Embryonic facial prominence (tissue), 1 donor: ENCODE measurements around the gene CCDC146.
"Not testable (repeated sequence)": the region's sequence is repeated elsewhere in the genome, so short reads cannot be mapped to it uniquely, and the experiment has no call there.

ENCODE experiments used
- DNase-seq: peaks from one replicate; pipeline ENCODE4 v3.0.0-alpha.2; 2016; ENCODE audit errors: extremely low spot score

CCDC146 gene

DNA sequence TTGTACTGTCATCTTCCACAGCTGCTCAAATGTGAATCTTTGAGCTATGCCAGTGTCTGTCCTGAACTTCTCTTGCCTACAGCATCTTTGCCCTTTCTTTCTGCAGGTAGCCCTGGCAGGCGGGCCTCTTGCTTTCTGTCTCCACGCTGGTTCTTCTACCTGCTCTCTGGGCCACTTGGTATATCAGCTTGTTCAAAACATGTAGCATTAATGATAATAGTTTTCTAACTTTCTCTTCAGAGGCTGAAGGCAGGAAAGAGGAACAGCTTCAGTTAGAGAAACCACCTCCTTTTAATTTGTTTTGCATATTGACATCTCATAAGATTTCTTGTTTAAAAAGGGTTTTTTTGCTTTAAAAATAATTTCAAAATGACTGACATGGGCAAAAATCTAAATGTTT lies 78.1 kb downstream of the CCDC146 start:
- no peak for DNase-seq

DNA sequence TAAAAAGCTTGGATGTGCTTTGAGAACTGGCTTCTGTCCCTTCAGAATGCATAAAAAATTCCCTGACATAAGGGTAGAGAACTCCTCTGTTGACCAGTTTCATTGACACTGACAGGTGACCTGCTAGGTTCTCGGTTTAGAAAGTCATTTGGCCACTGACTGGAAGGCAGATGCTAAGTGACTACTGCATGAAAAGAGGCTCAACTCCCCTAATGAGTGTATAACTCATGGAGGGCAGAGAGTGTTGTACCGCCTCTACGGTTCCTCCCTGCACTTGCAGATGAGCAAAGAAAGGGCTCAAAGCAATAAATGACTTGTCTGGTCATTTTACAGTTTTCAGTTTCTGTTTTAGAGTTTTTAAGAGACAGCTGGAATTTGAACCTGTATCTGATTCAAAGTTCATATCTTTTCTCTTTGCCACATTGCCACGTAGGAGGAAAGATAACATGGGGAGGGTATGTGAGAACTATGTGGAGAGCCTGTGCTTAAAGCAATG lies 80.1 kb downstream of the CCDC146 start:
- DNase-seq = no peak

DNA sequence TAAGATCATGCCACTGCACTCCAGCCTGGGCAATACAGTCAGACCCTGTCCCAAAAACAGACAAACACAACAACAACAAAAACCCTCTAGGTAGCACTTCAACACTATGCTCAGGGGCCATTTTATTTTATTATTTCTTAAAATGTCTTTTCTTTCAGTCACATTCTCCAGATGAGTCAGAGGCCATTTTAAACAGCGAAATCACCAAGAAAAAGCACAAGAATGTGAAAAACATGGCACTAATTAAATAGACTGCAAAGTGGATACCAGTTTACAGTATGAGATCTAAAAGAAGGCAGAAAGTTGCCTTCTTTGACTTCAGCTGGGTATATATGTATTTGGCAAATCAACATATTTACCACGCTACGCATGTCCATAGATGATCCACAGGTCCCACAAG lies 83.3 kb downstream of the CCDC146 start:
- DNase-seq = no peak

DNA sequence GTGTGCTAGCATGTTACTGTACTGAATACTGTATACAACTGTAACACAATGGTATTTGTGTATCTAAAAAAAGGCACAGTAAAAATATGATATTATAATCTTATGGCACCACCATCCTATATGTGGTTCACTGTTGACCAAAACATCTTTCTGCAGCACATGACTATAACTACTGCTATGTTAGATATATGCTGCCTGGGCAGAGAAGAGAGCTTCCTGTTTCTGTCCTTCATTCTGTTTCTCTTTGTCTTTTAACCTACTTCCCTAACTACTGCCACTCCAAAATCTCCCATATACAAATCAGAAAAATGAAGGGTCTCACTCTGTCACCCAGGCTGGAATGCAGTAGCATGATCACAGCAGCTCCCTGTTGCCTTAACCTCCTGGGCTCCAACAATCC lies 86.0 kb downstream of the CCDC146 start:
- DNase-seq = no peak

DNA sequence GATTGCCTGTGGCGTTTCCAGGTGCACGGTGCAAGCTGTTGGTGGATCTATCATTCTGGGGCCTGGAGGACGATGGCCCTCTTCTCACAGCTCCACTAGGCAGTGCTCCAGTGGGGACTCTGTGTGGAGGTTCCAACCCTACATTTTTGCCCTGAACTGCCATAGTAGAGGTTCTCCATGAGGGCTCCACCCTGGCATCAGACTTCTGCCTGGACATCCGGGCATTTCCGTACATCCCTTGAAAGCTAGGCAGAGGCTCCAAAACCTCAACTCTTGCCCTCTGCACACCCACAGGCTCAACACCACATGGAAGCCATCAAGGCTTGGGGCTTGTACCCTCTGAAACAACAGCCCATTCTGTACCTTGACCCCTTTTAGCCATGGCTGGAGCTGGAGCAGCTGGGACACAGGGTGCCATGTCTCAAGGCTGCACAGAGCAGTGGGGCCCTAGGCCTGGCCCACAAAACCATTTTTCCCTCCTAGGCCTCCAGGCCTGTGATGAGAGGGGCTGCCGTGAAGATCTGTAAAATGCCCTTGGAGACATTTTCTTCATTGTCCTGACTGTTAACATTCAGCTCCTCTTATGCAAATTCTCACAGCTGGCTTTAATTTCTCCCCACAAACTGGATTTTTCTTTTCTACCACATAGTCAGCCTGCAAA lies 87.2 kb downstream of the CCDC146 start:
- DNase-seq = no peak

DNA sequence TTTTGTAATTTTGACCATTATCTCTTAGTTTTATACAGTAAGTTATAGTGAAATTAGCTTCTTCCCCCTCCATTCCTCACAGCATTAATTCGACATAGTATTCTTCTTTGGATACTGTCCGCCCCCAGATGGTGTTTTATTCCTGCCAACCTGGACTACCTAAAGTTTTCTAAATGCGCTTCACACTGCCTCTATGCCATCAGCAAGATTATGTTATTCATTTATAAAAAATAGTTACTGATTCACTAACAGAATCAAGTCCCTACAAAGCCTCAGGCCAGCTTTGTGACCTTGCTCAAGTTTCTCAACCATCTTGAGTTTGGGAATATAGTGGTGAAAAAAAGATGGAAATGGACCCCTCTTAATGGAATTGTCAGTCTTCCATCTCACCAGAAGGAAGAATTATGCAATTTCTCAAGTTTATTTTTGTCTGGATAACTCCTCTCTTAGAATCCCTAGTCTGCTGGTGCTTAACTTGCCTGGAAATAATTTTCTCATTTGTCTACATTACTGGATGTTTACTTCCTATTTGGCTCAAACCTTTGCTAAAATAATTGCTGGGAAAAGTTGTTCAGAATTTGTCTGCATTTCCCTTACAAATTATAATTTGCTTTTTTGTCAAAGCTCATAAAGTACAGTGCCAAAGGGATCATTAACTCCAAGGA lies 93.9 kb downstream of the CCDC146 start:
- no peak for DNase-seq

DNA sequence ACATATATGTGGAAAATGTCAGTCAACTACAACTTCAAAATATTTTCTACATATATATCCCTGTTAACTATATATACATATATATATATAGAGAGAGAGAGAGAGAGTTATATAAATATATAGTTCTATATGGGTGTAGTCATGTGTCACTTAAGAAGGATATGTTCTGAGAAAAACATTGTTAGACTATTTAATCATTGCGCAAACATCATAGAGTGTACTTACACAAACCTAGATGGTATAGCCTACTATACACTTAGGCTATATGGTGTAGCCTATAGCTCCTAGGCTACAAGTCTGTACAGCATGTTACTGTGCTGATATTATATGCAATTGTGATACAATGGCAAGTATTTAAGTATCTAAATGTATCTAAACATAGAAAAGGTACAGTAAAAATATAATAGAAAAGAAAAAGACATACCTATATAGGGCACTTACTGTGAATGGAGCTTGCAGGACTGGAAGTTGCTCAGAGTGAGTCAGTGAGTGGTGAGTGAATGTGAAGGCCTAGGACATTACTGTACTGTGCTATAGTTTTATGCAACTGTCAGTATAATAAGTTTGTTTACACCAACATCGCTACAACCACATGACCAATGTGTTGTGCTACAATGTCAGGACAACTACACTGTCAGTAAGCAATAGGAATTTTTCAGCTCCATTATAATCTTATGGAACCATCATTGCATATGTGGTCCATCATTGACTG lies 95.2 kb downstream of the CCDC146 start:
- no peak for DNase-seq

DNA sequence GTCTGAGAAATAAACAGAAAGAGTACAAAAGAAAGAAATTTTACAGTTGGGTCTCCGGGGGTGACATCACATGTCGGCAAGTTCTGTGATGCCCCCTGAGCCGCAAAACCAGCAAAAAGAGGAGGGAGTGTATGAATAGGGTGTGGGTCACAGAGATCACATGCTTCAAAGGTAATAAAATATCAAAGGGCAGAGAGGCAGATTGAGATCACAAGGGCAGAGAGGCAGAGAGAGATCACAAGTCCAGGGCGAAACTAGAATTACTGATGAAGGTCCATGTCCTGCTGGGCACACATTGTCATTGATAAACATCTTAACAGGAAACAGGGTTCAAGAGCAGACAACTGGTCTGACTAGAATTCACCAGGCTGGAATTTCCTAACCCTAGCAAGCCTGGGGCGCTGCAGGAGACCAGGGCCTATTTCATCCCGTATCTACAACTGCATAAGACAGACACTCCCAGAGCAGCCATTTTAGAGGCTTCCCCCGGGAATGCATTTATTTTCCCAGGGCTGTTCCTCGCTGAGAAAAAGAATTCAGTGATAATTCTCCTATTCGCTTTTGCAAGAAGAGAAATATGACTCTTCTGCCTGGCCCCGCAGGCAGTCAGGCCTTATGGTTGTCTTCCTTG lies 97.4 kb downstream of the CCDC146 start:
- not testable (repeated sequence) for DNase-seq

DNA sequence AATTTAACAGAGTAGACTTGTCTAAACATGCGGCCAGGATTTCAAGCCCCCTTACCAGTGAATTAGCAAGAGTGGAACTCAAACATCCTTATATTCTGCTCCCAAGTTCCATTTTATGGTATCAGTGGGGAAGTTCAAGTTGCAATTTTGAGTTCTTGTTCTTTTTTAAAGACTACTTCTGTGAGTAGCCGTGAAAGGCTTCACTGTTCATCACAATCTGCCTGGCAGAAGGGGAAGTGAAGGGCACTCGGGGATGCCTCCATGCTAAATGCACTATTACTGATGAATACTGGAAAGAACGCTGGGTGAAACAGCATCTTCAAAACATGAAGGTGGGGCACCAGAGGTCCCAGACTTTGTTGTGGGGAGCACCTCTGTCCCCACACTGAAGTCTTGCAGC lies 99.7 kb downstream of the CCDC146 start:
- no peak for DNase-seq

DNA sequence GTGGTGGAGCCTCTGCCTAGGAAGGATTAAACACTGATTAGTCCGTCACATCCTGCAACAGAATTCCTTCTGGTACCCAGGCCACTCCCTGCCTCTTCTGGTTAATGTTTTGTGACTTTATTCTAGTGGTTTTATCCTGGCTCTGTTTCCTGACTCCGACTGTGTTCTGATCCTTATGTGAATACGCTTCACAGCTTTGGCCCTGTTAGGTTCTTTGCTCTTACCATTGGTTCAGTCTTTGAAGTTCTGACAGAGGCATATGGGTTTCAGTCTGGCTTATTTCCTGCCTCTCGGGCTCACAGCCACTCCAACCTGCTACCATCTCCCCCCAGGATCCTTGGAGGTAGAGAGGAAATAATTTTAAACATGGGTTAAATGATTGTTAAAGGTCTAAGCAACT lies 100.4 kb downstream of the CCDC146 start:
- no peak for DNase-seq

DNA sequence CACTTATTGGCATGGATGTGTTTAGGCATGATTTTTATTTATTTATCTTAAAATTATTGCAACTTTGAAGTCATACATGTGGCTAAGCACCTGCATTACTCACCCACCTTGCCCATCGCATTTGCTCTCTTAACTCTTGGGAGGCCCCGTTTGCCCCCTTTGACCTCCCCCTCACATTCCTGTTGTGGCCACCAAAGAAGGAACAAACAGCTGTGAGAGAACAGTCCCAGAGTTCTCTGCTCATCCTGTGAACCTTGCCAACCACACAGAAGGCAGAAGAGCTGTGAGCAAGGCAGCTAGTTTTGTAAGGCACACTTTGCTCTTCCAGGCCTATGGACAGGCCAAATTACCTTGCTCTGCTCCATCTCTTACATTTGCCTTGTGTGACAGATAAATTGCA lies 100.8 kb downstream of the CCDC146 start:
- no peak for DNase-seq

DNA sequence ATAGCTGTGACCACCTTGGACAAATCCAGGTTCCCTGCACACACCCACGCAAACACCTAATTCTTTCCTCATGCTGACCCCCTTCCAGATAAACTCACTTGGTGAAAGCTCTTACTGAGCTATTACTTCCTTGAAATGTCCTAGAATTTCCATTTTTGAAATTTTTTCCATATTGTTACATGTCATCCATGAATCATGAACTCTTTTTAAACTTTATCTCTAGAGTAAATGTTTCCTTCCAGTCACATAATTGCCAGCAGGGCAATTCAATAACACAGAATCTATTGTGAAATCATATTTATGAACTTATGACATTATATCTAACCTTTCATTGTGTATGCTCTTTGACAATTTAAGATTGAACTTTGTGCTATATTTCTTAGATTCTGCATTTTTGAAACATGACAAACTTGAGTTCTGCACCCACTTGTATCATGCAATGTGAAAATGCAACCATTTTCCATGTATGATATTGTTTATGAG lies 104.0 kb downstream of the CCDC146 start:
- DNase-seq = no peak

DNA sequence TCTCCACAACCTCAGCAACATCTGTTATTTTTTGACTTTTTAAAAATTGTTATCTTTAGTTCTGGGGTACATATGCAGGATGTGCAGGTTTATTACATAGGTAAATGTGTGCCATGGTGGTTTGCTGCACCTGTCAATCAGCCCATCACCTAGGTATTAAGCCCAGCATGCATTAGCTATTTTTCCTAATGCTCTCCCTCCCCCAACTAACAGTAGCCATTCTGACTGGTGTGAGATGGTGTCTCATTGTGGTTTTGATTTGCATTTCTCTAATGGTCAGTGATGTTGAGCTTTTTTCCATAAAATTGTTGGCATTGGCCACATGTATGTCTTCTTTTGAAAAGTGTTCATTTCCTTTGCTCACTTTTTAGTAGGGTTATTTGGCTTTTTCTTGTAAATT lies 106.4 kb downstream of the CCDC146 start:
- DNase-seq = not testable (repeated sequence)

DNA sequence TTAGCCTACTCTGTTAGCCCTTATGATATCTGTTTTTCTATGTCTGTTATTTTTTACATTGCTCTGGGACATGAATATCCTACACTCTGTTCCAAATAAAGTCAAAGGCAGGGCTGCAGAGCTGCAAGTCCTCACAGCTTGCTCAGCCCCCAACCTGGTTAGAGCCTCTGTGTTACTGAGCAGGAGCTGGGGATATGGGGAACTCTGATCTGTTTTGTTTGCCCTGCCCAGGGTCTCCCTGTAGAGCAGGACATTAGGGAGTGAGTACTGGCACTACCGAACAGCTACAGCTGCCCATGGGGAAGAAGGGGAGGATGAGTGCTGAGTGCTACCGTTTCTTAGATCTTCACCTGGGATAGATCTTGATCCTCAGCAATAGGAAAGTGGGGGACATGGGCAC lies 110.1 kb downstream of the CCDC146 start:
- DNase-seq = no peak

DNA sequence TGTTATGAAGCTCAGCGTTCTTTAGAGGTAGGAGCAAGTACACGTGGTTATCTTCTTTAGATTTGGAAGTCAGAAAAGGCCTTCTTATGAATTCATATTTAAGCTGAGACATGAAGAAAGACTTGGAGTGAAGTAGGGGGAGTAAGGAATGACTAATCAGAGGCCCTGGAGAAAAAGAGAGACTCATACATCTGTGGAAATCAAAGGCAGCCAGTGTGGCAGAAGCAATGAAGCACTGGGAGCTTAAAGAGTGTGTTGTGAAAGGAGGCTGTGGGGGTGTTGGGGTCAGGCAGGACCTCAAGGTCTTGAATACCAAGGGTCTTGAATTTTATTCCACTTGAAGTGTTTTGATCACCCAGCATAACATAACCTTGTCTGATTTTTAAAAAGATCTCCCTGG lies 112.9 kb downstream of the CCDC146 start:
- no peak for DNase-seq

DNA sequence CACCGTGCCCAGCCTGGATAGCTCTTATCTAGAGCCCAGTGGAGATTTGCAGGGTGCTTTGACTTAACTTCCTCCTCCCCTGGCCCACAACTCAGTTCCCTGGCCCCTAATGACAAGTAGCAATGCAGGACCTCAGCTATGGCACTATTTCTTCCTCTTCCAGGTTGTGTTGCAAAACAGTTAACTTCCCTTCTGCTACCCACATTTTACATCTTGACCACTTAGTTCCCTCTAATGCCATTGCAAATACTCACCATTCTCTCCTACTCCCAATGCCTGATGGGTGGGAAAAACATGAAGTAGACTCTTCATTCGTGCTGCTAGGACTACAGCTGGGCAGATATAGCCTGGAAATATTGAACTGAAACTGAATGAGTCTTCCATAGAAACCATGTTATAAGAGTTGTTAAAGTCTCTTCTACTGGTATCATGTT lies 116.3 kb downstream of the CCDC146 start:
- DNase-seq = no peak

DNA sequence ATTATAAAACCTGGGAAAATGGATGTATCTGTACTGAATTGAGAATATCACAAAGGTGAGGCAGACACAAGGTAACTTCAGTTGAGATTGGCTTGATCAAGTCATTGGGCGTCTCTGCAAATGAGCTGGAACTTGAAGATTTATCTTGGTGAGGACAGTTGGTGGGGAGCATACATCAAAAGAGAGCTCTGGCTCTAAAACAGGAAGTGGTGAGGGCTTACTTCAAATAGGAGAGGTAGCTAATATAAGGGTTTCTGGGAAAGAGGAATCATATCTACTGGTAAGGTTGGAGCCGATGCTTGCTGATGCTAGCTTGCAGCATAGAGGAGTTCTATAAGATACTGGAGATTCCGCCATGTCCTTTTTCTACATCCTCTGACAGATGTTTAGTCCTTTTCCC lies 117.1 kb downstream of the CCDC146 start:
- no peak for DNase-seq

DNA sequence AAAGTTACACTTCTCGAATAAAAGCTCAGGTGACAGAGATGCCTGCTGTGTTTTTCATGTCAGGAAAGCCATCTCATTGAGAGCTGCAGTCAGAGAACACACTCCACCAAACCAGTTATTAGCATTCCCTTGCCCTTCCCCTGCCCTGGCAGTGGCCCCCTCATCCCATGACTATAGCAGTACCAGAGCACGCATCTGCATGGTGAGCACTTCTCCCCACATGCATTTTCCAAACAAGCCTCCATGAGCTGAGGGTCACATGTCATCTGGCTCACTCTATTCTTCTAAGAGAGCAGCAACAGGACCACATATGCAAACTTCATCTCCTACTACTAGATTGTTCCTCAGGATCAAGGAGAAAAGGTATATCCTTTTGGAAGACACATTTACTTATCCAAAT lies 119.7 kb downstream of the CCDC146 start:
- no peak for DNase-seq

DNA sequence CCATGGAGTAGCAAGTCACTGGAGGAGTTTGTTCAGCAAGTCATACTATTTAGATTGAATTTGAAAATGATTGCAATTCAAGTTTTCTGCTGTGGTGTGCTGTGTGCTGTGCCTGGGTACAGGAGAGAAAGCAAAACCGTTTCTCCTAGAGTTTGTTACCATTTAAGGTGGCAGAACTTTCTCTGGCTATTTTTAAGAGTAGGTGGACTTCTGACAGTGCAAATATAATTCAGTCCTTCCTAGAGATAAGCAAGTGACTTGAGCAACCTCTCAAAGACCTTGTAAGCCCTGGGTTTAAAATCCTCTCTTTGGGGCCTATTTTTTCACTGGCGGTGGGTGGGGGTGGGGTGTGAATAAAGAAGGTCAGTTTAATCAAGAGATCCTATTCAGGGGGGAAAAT lies 120.1 kb downstream of the CCDC146 start:
- no peak for DNase-seq

DNA sequence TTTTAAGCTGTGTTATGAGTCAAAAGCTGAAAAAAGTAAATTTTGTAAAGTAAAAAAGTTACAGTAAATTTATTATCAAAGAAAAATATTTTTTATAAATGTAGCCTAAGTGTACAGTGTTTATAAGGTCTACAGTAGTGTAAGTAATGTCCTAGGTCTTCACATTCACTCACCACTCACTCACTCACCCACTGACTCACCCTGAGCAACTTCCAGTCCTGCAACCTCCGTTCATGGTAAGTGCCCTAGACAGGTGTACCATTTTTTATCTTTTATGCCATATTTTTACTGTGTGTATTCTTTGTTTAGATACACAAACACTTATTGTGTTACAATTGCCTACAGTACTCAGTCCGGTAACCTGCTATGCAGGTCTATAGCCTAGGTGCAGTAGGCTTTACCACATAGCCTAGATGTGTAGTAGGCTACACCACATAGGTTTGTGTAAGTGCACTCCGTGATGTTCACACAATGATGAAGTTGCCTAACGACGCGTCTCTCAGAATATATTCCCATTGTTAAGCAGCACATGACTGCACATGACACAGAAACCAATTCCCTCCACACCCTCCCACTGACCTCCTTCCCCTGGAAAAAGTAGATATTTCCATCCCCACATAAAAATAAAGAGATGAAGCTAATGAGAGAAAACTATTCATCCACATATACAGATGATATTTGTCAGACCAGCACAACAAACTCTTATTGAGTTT lies 122.0 kb downstream of the CCDC146 start:
- DNase-seq = no peak

DNA sequence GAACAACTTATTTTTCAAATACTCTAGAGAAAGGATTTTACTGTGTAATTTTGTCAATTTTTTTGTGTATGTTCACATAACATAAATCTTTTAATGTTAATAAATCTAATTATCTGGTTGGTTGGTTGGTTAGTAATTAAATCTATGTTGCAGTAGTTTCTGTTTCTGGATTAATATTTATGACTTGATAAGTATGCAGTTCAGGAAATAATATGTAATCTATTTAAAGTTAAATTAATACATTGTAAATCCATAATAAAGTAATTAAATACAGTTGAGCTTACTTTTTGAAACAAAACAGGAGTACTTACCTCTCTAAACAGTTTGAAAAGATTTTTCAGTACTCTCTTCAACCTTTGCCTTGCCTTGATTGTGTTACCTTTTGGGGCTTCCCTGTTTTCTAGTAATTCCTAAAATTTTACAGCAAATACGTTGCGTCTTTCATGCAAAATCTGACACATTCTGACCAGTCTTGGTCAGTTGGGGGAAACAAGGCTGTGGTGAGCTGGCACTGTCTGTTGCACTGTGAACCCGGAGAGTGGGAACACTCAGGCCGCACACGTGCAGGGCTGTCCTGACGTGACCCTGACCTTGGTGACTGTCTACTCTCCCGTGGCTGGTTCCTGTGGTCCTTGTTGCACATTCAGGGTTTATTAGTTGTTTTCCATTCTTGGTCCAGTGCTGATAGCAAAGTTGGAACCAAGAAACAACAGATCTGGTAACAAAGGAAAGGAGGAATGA lies 122.8 kb downstream of the CCDC146 start:
- no peak for DNase-seq
